GM10248 (cell line): ENCODE data around the gene ATP9B.

Experiments
- CTCF ChIA-PET: fragments of 300-600 bp; sonication (Branson Sonifier 250); formaldehyde crosslinking; extraction: SDS; loops from one replicate; lab custom pipeline; 2021; ENCODE audit warnings: antibody characterized with exemption; lab: Yijun Ruan, JAX
- POLR2A ChIA-PET: fragments of 350-650 bp; sonication (Branson Sonifier 250); formaldehyde crosslinking; extraction: SDS; loops from one replicate; lab custom pipeline; 2020; ENCODE audit warnings: antibody characterized with exemption; lab: Yijun Ruan, JAX
- DNase-seq: peaks from one replicate; pipeline ENCODE4 v3.0.0; 2012; ENCODE audit errors: extremely low spot score
- TF ChIP-seq, protein P1 (sequence below): IDR thresholded peaks from 2 replicates; pipeline ENCODE4 v1.5.1; 2012; ENCODE audit warnings: mild to moderate bottlenecking, low read depth; ENCODE audit errors: extremely low read depth, missing control alignments, control extremely low read depth

ATP9B gene

GRCh38 chr18:79397830-79398761, 328.9 kb downstream of the ATP9B start:
- CTCF ChIA-PET, result interaction anchor here (1.4 to 3.7 kb wide), 4 partner anchors 18 to 245 kb away, joined by 3 to 27 read pairs (median 4); no protein-coding TSS in a partner anchor
- TF ChIP-seq, protein P1, sequence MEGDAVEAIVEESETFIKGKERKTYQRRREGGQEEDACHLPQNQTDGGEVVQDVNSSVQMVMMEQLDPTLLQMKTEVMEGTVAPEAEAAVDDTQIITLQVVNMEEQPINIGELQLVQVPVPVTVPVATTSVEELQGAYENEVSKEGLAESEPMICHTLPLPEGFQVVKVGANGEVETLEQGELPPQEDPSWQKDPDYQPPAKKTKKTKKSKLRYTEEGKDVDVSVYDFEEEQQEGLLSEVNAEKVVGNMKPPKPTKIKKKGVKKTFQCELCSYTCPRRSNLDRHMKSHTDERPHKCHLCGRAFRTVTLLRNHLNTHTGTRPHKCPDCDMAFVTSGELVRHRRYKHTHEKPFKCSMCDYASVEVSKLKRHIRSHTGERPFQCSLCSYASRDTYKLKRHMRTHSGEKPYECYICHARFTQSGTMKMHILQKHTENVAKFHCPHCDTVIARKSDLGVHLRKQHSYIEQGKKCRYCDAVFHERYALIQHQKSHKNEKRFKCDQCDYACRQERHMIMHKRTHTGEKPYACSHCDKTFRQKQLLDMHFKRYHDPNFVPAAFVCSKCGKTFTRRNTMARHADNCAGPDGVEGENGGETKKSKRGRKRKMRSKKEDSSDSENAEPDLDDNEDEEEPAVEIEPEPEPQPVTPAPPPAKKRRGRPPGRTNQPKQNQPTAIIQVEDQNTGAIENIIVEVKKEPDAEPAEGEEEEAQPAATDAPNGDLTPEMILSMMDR, result no peak
- no peak for DNase-seq
- POLR2A ChIA-PET, result interaction anchor here (0.7 kb wide), 1 partner anchor 282 kb away, joined by 3 read pairs; no protein-coding TSS in a partner anchor

- TF ChIP-seq, protein P1, result no peak
- ChIA-PET CTCF (interaction anchor here (3.7 kb wide), 1 partner anchor 20 kb away, joined by 27 read pairs; no protein-coding TSS in a partner anchor), POLR2A (no interaction called here)
- DNase-seq, result no peak
Measured at GRCh38 chr18:79399275-79400081, 330.3 kb downstream of the ATP9B start.

GRCh38 chr18:79400091-79400590, 330.9 kb downstream of the ATP9B start:
- POLR2A ChIA-PET, result no interaction called here
- CTCF ChIA-PET, result interaction anchor here (3.0 kb wide), 1 partner anchor 19 kb away, joined by 8 read pairs; no protein-coding TSS in a partner anchor
- TF ChIP-seq, protein P1, result no peak
- peak; percentile 82 for DNase-seq

DNA sequence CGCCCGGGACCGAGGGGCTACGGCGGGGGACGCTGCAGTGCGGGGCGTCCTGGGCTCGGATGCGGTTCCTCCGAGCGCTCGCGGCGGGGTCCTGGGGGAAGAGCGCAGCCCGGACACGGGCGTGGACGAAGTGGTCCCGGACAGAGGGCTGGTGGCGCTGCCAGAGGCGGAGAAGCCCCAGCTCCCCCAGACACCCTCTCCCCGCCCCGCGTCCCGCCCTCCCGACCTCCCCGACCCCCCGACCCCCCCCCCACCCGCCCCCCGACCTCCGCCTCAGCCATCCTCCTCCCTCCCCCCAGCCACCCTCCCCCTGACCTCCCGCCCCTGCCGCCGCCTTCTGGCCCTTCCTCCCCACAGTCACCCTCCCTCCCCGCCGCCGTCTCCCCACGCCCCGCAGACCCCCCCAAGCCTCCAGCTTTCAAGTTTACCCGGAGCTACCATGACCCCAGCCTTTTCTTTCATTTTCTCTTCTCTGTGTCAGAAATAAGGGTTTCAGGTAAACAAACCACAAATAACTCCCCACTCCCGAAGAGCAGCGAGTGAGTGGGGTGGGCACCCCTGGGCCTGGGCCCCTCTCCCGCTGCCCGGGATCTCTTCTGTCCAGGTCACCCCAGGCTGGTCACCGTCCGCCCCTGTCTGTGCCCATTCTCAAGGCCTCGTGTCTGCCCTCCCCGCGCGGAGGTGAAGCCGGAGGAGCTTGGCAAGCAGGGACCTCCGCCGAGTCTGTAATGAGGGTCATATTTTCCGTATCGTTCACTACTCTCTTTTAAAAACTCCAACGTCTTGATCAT, 331.6 kb downstream of the ATP9B start:
- TF ChIP-seq, protein P1, result no peak
- CTCF ChIA-PET, result interaction anchor here (1.1 to 3.0 kb wide), 2 partner anchors 20 to 22 kb away, joined by 3 to 8 read pairs; no protein-coding TSS in a partner anchor
- POLR2A ChIA-PET, result no interaction called here
- DNase-seq, result peak; percentile 82

DNA sequence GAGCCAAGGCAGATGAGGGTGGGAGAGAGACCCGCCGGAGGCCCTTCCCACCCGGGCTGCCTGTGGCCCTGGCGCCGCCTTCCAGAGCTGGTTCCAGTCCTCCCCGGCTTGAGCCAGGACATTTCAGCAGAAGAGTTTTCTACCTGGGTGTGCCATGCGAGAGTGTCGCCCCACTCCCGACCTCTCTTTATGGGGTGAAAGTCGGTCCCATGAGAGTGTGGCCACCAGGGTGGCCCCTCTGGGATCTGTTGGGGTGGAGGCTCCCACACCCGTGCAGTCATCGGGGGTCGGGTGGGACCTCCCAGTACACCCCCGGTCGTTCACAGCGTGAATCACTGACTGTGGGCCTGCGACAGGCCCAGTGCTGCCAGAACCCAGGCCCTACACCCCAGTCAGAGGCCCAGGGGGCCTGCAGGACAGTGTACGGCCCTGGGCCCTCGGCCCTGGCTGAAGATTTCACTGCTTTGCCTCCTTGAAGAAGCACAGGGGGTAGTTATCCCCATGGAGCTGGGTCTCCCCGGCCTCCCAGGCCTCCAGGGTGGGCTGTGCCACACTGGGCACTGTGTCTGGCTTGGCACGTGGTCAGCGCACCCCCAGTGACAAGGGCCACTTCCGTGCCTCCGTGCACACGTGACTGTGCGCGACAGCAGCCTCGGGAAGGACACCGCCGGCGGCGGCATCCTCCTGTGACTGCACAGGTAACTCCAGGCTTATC, 332.5 kb downstream of the ATP9B start:
- DNase-seq, result no peak
- TF ChIP-seq, protein P1, result no peak
- POLR2A ChIA-PET, result no interaction called here
- CTCF ChIA-PET, result interaction anchor here (1.1 to 3.0 kb wide), 3 partner anchors 20 to 128 kb away, joined by 3 to 8 read pairs (median 3); no protein-coding TSS in a partner anchor
